GM21423 (cell line): ENCODE results near the gene MRPS26.
"Not testable (repeated sequence)": the region's sequence is repeated elsewhere in the genome, so short reads cannot be mapped to it uniquely, and the experiment has no call there.

Experiments
- ATAC-seq: cut with Tn5 transposase; IDR thresholded peaks from one replicate; pipeline ENCODE4 v1.9.1; 2021; ENCODE audit warnings: mild to moderate bottlenecking, moderate library complexity; ENCODE audit not compliant: unreplicated experiment

Gene MRPS26

GRCh38 chr20:3072530-3073250 is 26.8 kb downstream of the MRPS26 start:
- ATAC-seq: no peak

GRCh38 chr20:3073251-3073643 is 27.4 kb downstream of the MRPS26 start:
- not testable (repeated sequence) for ATAC-seq

DNA sequence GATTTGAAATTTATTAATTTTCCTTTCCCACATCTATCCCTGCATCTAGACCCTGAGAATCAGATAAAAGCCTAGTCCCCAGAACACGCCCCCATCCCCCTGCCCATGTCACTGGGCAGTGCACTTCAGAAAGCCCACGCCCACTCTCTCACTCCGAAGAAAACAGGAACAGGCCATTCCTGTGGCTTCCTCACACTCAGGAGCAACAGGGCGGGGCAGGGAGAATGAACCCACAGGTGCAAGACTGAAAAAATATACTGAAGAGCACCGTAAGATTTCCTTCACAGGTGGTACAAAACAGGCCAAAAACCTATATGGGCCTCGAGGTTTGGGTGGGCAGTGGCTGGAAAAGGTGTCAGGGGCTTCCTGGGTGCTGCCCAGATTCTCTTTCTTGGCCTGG is 29.0 kb downstream of the MRPS26 start:
- ATAC-seq: no peak

GRCh38 chr20:3075315-3075714 is 29.5 kb downstream of the MRPS26 start:
- ATAC-seq: not testable (repeated sequence)

DNA sequence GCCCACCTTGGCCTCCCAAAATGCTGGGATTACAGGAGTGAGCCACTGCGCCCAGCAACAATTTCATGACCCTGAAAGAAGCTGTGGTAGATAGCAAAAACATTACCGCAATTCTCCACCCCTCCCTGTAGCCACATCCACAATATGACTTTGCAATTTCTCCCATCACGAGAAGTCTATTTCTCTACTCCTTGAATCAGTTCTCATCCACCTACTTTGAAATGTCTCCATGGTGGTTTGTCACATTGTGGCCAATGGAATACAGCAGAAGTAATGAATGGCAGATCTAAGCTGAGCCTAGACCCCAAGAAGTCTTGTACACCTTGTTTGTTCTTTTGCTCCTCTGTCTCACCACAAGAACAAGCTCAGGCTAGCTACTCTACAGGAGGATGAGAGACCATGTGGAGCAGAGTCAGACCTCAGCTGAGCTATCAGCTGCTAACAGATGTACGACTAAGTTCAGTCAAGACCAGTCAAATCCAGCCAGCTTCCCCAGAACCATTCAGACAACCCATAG is 31.8 kb downstream of the MRPS26 start:
- ATAC-seq: no peak

- ATAC-seq: no peak
These were observed 35.1 kb downstream of the MRPS26 start for GRCh38 chr20:3080939-3081388.

DNA sequence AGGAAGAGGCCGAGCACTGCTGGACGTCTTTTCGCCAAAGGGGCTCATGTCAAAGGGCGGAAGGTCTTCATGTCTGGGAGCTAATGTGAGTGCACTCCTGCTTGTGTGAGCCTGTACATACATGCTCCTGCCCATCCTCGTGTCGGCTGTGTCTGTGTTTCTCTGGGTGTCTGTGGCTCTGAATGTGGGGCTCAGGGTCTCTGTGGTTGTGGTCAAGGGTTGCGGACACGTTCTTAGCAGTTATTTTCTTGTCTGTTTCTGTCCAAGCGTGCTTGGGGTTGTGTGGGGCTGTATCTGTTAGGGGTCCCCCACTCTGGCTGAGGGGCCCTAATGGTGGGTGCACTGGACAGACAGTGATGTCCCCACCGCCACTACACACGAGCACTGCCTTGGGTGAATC is 35.8 kb downstream of the MRPS26 start:
- no peak for ATAC-seq

- no peak for ATAC-seq
These were observed 36.6 kb downstream of the MRPS26 start for GRCh38 chr20:3082306-3082951.

DNA sequence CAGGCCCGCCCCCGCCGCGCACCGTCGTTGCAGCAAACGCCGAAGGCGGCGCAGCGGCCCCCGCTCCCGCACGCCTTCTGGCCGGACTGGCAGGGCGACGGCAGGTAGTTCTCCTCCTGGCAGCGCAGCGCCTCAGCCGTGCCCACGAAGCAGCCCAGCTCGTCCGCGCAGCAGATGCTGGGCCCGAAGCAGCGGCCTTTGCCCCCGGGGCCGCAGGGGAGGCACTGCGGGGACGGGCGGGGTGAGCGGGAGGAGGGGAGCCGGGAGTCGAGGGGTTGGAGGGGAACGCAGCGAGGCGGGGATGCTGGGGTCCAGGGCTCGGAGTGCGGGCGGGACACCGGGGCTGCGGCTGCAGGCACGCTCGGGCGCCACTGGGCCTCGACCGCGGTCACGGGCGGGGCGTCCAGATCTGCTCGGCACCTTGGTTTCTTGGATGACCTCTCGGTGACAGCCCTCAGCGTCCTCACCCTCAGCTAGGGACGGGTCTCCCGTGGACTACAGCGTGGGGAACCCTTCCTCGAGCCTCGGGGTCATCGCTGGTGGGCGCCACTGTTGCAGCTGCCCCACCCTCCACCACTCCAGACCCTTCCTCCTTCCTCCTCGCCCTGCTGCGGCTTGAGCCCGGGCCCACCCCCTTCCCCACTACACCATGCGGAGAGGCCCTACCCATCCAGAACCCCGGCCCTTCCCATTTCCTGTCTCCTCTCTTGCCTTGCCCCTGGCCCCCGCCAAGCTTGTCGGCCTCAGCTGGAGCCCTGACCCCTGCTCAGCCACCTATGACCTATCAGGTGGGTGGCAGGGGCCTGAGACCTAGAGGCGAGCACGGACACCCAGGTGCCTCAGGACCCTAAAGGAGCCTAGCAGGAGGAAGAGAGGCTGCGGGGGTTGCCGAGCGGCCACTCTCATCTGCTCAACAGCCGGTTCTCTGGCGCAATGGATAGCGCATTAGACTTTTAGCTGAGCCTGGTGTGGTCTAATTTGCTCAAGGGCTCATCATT is 37.4 kb downstream of the MRPS26 start:
- no peak for ATAC-seq

DNA sequence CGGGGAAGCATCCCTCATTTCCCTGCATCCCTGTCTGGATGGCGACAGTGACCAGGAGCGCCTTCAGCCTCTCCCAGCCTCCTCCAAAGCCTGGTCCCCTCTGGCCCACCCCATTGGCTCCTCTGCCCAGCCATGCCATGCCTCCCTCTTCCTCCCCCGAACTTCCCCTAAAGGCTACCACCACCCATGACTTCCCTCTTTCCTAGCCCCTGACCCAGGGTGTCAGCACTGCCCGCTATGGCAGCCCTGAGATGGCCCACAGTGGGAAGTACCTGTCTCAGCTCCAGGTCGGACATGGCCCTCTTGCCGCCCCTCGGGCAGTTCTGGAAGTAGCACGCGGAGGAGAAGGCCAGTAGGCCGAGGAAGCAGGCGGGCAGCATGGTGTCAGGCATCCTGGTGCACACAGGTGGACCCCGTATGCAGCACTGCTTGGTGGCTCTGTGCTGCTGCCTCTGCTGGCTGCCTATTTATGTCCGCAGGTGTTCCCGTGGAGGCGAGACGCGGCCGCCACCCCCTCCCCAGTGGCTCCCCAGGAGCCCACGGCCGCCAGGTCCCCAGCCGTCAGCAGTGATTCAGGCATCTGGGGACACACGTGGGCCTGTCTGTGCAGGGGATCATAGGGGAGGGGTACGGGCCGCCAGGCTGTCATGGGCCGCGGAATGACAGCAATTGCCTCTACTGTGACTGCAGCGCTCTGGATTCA is 38.6 kb downstream of the MRPS26 start, which contains the start of gene AVP:
AVP (minus strand) TSS at position 442 of the 703 bp plus-strand sequence; CDS start at position 392, 50 bp downstream.
- ATAC-seq: no peak

GRCh38 chr20:3084986-3085360 is 39.1 kb downstream of the MRPS26 start:
- no peak for ATAC-seq

GRCh38 chr20:3085571-3086072 is 39.8 kb downstream of the MRPS26 start:
- ATAC-seq: no peak

- no peak for ATAC-seq
These were observed 42.2 kb downstream of the MRPS26 start for GRCh38 chr20:3088031-3088430.

DNA sequence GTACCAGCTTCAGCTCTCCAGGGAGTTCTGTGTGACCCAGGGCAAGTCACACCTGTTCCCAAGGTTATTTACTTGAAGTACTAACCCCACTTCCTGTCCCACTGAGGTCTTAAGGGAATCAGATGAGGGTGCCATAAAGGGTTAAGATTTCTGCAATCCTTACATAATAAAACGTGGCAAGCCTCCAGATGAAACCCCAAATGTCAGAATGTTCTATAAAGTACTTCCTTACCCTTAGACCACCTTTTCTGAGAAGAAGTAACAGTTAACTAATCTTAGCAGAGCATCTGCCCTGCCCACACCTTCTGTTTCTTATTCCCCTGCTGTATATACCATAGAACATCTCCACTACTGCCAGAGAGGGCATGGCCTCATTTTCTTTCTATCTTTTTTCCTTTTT is 44.7 kb downstream of the MRPS26 start:
- no peak for ATAC-seq

DNA sequence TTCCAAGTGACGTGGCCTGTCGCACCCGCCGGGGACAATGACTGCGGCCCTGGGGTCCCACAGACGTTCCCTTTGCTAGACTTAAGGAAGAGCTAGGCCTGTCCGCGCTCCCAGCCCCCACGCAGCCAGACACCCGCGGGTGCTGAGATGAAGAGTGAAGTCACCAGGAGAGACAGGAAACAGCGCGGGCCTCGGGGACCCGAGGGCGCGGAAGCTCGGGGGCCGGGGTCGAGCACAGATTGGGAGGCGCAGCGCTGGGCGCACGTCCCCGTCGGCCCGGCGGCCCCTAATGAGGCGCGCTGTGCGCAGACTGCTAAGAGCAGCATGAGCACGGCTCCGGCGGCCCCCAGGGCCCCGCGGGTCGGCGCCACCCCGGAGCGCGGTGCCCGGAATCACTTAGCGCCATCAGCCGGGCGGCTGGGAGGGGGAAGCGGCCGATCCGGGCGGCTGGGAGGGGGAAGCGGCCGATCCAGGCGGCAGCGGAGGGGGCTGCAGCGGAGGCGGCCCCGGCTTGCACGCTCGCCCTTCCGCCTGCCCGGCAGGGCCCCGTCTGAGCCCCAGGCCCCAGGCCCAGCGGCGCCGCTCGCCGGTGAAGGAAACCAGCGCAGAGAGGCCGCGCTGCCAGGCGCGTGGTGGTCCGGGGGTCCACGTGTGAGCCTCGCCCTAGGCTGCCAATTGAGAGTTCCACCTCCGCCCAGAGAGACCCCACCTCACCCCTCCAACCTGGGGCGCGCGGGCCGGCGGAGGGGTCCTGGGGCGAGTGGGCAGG is 46.9 kb downstream of the MRPS26 start:
- no peak for ATAC-seq

GRCh38 chr20:3093861-3094361 is 48.1 kb downstream of the MRPS26 start:
- ATAC-seq: no peak

DNA sequence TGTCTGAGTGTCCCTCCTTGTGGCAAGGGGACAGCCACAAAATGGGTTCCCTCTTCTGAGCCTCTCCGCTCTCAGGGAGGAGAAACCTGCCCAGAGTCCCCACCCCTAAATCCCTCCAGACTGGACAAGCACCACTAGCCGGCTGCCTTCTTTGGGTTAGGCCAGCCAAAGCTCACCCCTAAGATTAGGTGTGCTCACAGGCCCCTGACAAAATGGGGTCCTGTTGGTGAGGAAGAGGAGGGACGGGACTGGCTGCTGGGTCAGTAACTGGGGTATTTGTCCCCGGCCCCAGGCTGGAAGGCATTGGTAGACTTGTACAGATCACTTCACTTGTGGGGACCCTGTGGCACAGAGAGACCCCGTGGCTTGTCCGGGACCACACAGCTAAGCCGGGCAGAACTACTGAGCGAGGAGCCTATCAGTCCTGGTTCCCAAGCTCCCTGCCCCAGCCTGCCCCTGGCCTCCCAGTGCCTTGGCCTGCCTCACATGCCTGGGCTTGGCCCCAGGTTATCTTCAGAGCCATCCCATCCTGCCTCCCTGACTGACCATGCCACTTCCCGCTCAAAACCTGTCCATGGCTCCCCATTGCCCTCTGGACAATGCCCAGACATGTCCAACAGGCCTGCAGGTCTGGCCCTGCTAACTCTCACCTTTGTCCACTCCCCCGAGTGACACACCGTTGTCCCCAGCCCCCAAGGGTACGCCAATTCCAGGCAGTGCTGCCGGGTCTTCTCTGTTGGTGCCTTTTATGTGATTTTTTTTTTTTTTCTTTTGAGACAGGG is 49.2 kb downstream of the MRPS26 start:
- ATAC-seq: no peak
